HL-60 (cell line): Measurements from ENCODE around the gene NPY.

Source experiments
- DNase-seq, 2 experiments: peaks; one replicate each; pipeline ENCODE4 v3.0.0-alpha.2; 2010 to 2020; ENCODE audit warnings: low read depth in 1 of 2, low spot score in 1 of 2
- H3K27ac ChIP-seq: fragments of 250-450 bp; sonication (Bioruptor Pico); replicated peaks from 2 replicates; pipeline ENCODE4 v1.5.1; 2020; ENCODE audit warnings: mild to moderate bottlenecking, moderate library complexity
- H3K27me3 ChIP-seq: fragments of 250-450 bp; sonication (Bioruptor Pico); 2 replicates; pipeline ENCODE4 v1.5.1; 2021; ENCODE audit warnings: mild to moderate bottlenecking, moderate library complexity; ENCODE audit not compliant: insufficient read depth, poor library complexity, severe bottlenecking
- H3K4me3 ChIP-seq: replicated peaks from 2 replicates; pipeline ENCODE4 v1.5.1; 2011; ENCODE audit warnings: mild to moderate bottlenecking, control low read depth, low read length; ENCODE audit not compliant: insufficient read depth
- CTCF ChIP-seq: IDR thresholded peaks from one replicate; pipeline ENCODE4 v1.5.1; 2011; ENCODE audit warnings: low read length, control low read depth, inconsistent platforms; ENCODE audit not compliant: insufficient read depth
- GABPA ChIP-seq: IDR thresholded peaks from 2 replicates; pipeline ENCODE4 v1.6.1; 2012; ENCODE audit warnings: low read depth
- POLR2AphosphoS5 ChIP-seq: IDR thresholded peaks from 2 replicates; pipeline ENCODE4 v1.6.1; 2012; ENCODE audit warnings: low read depth
- REST ChIP-seq: IDR thresholded peaks from 2 replicates; pipeline ENCODE4 v1.6.1; 2012; ENCODE audit warnings: low read depth; ENCODE audit not compliant: insufficient replicate concordance
- SPI1 ChIP-seq: IDR thresholded peaks from 2 replicates; pipeline ENCODE4 v1.6.1; 2012; ENCODE audit warnings: low read depth, mild to moderate bottlenecking, borderline replicate concordance

NPY gene

DNA sequence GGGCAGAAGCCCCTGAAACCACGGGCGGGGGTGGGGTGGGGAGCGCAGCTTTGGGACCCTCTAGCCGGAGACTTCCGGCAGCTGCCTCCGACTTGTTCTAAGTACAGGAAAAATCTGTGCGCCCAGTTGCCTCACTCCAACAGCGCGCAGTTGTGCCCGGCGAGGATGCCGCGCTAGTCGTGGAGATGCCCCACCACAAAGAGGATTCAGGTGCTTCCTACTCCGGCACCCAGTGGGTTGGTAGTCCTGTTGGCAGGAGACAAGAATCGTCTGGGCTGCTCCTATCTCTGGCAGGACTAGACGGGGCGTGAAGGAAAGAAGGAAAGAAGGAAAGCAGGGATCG lies 465 bp upstream of the NPY start:
- DNase-seq = no peak
- TF ChIP-seq REST = no peak
- TF ChIP-seq CTCF = no peak
- no peak for TF ChIP-seq SPI1
- TF ChIP-seq POLR2AphosphoS5 = no peak
- TF ChIP-seq GABPA = no peak
- no peak overlapping the region for H3K27ac ChIP-seq
- H3K27me3 ChIP-seq = peaks cover 42% of the 10 kb centered on the region
- no peak overlapping the region for H3K4me3 ChIP-seq

- DNase-seq = no peak
- no peak for TF ChIP-seq SPI1
- no peak for TF ChIP-seq REST
- TF ChIP-seq GABPA = no peak
- no peak for TF ChIP-seq CTCF
- no peak for TF ChIP-seq POLR2AphosphoS5
- H3K27ac ChIP-seq = no peak overlapping the region
- peaks cover 46% of the 10 kb centered on the region for H3K27me3 ChIP-seq
- no peak overlapping the region for H3K4me3 ChIP-seq
Observed at GRCh38 chr7:24284699-24285506, 913 bp downstream of the NPY start.

- no peak overlapping the region for H3K27ac ChIP-seq
- no peak for TF ChIP-seq GABPA
- TF ChIP-seq POLR2AphosphoS5 = no peak
- no peak for TF ChIP-seq REST
- no peak for TF ChIP-seq CTCF
- TF ChIP-seq SPI1 = no peak
- peak; percentile 1 to 26 for DNase-seq
- H3K27me3 ChIP-seq = peaks cover 21% of the 10 kb centered on the region
- H3K4me3 ChIP-seq = no peak overlapping the region
Observed at GRCh38 chr7:24290004-24290641, 6.1 kb downstream of the NPY start.
